Measurements from ENCODE around the gene IL1RAP.

Gene IL1RAP

GRCh38 chr3:190588570-190588969 lies 74.7 kb downstream of the IL1RAP start:
- Histone ChIP-seq H3K79me2 (ENCODE audit: insufficient read depth, low read length) (no peaks in the 10 kb centered on the region), H3K4me2 (ENCODE audit: low read depth, low read length, poor library complexity, severe bottlenecking) (no peak overlapping the region)
- TF ChIP-seq EZH2phosphoT487 (conservative IDR thresholded peaks at IDR 0.05; ENCODE audit: low read length) (no peak), CTCF (IDR thresholded peaks at IDR 0.05; ENCODE audit: insufficient read depth, low read length, poor library complexity, severe bottlenecking) (no peak)

GRCh38 chr3:190589326-190589725 lies 75.4 kb downstream of the IL1RAP start:
- H3K9me2 ChIP-seq (replicated peaks; ENCODE audit: insufficient read depth, low read length): no peaks in the 10 kb centered on the region
- no peaks in the 10 kb centered on the region for H3F3A ChIP-seq (ENCODE audit: insufficient read depth)
- TF ChIP-seq CTCF (IDR thresholded peaks at IDR 0.05; ENCODE audit: insufficient read depth, low read length, poor library complexity, severe bottlenecking) (no peak), EZH2phosphoT487 (conservative IDR thresholded peaks at IDR 0.05; ENCODE audit: low read length) (no peak)
- no peaks in the 10 kb centered on the region for H3K36me3 ChIP-seq (ENCODE audit: low read length)
- no peak overlapping the region for H3K4me3 ChIP-seq (ENCODE audit: insufficient read depth, low read length, poor library complexity, severe bottlenecking)
- H4K20me1 ChIP-seq (ENCODE audit: low read depth, low read length): no peaks in the 10 kb centered on the region
- no peaks in the 10 kb centered on the region for H3K9me3 ChIP-seq (ENCODE audit: insufficient read depth, low read length)
- no peaks in the 10 kb centered on the region for H3K79me2 ChIP-seq (ENCODE audit: insufficient read depth, low read length)
- H3K9ac ChIP-seq (ENCODE audit: low read length): no peak overlapping the region
- no peak overlapping the region for H3K4me2 ChIP-seq (ENCODE audit: low read depth, low read length, poor library complexity, severe bottlenecking)
- no peak overlapping the region for H3K27ac ChIP-seq (ENCODE audit: low read depth, low read length)
- H3K27me3 ChIP-seq (ENCODE audit: low read length): no peaks in the 10 kb centered on the region
- no peak overlapping the region for H2AFZ ChIP-seq (ENCODE audit: low read depth, low read length, severe bottlenecking)

More at GRCh38 chr3:190588570-190588969, 74.7 kb downstream of the IL1RAP start:
- H3K9me2 ChIP-seq (replicated peaks; ENCODE audit: insufficient read depth, low read length): no peaks in the 10 kb centered on the region
- H2AFZ ChIP-seq (ENCODE audit: low read depth, low read length, severe bottlenecking): no peak overlapping the region
- H3K27ac ChIP-seq (ENCODE audit: low read depth, low read length): no peak overlapping the region
- H3K36me3 ChIP-seq (ENCODE audit: low read length): no peaks in the 10 kb centered on the region
- H3K9me3 ChIP-seq (ENCODE audit: insufficient read depth, low read length): no peaks in the 10 kb centered on the region
- H3K9ac ChIP-seq (ENCODE audit: low read length): no peak overlapping the region
- H3K4me3 ChIP-seq (ENCODE audit: insufficient read depth, low read length, poor library complexity, severe bottlenecking): no peak overlapping the region
- H3K27me3 ChIP-seq (ENCODE audit: low read length): no peaks in the 10 kb centered on the region
- no peaks in the 10 kb centered on the region for H3F3A ChIP-seq (ENCODE audit: insufficient read depth)
- H4K20me1 ChIP-seq (ENCODE audit: low read depth, low read length): no peaks in the 10 kb centered on the region

- H3K79me2 ChIP-seq (ENCODE audit: insufficient read depth, low read length): no peaks in the 10 kb centered on the region
Observed at GRCh38 chr3:190591080-190591479, 77.2 kb downstream of the IL1RAP start.

More at GRCh38 chr3:190591080-190591479, 77.2 kb downstream of the IL1RAP start:
- no peak overlapping the region for H3K4me2 ChIP-seq (ENCODE audit: low read depth, low read length, poor library complexity, severe bottlenecking)
- H3K9me2 ChIP-seq (replicated peaks; ENCODE audit: insufficient read depth, low read length): no peaks in the 10 kb centered on the region
- TF ChIP-seq CTCF (IDR thresholded peaks at IDR 0.05; ENCODE audit: insufficient read depth, low read length, poor library complexity, severe bottlenecking): no peak
- no peak for TF ChIP-seq EZH2phosphoT487 (conservative IDR thresholded peaks at IDR 0.05; ENCODE audit: low read length)
- no peak overlapping the region for H2AFZ ChIP-seq (ENCODE audit: low read depth, low read length, severe bottlenecking)
- no peaks in the 10 kb centered on the region for H3K9me3 ChIP-seq (ENCODE audit: insufficient read depth, low read length)
- H3K4me3 ChIP-seq (ENCODE audit: insufficient read depth, low read length, poor library complexity, severe bottlenecking): no peak overlapping the region
- no peaks in the 10 kb centered on the region for H3F3A ChIP-seq (ENCODE audit: insufficient read depth)
- H3K27ac ChIP-seq (ENCODE audit: low read depth, low read length): no peak overlapping the region
- H3K36me3 ChIP-seq (ENCODE audit: low read length): no peaks in the 10 kb centered on the region
- H3K9ac ChIP-seq (ENCODE audit: low read length): no peak overlapping the region
- H3K27me3 ChIP-seq (ENCODE audit: low read length): no peaks in the 10 kb centered on the region
- H4K20me1 ChIP-seq (ENCODE audit: low read depth, low read length): no peaks in the 10 kb centered on the region
